Thyroid gland (tissue), 4 donors: ENCODE data around the gene CFP. TPM values are rescaled to one million over a fixed set of nuclear protein-coding genes. Genes with fewer than 3 reads are reported as not detected.
"Not testable (repeated sequence)": the region's sequence is repeated elsewhere in the genome, so short reads cannot be mapped to it uniquely, and the experiment has no call there.

Experiments
- DNase-seq, 2 donors: peaks; one replicate each; pipeline ENCODE4 v3.0.0-alpha.2; 2019
- H3K27ac ChIP-seq, 3 donors: fragments of 200-600 bp; sonication (generic); 1 replicate in 2 of 3; 2 replicates in 1 of 3; pipeline ENCODE4 v1.5.1; 2016 to 2019; ENCODE audit warnings: mild to moderate bottlenecking in 1 of 3, moderate library complexity in 1 of 3
- H3K27me3 ChIP-seq: fragments of 200-600 bp; sonication (generic); one replicate; pipeline ENCODE4 v1.5.1; 2019
- H3K36me3 ChIP-seq, 2 donors: fragments of 200-600 bp; sonication (generic); one replicate each; pipeline ENCODE4 v1.5.1; 2016 to 2019
- H3K4me1 ChIP-seq, 2 donors: fragments of 200-600 bp; sonication (generic); one replicate each; pipeline ENCODE4 v1.5.1; 2017 to 2019
- H3K4me3 ChIP-seq, 3 donors: fragments of 200-600 bp; sonication (generic); replicated peaks in 1 of 3; 1 replicate in 2 of 3; 2 replicates in 1 of 3; pipeline ENCODE4 v1.5.1; 2016; ENCODE audit warnings: mild to moderate bottlenecking in 1 of 3
- H3K9me3 ChIP-seq: fragments of 200-600 bp; sonication (generic); one replicate; pipeline ENCODE4 v1.5.1; 2017
- CTCF ChIP-seq, 6 experiments: fragments of 200-600 bp in 3 of 6; fragments of 450-650 bp in 3 of 6; sonication (generic) in 3 of 6; IDR thresholded peaks; one replicate each; pipeline ENCODE4 v1.5.1; 2016 to 2019; ENCODE audit warnings: antibody characterized with exemption in 6 of 6, mild to moderate bottlenecking in 2 of 6, inconsistent platforms in 1 of 6, moderate library complexity in 1 of 6
- POLR2A ChIP-seq, 2 donors: fragments of 450-650 bp; IDR thresholded peaks; one replicate each; pipeline ENCODE4 v1.6.1; 2017; ENCODE audit warnings: antibody characterized with exemption in 2 of 2, mild to moderate bottlenecking in 2 of 2, moderate library complexity in 1 of 2
- WGBS, 2 donors: methylation state at CpG; one replicate each; pipeline ENCODE4 v1.1.5; 2017; 5-methylcytosine and 5-hydroxymethylcytosine counted together
- intact Hi-C: fragments of 100-400 bp; cut with DNase I; formaldehyde crosslinking; loops from one replicate; pipeline ENCODE4 v1.15.1; 2023
- total RNA-seq, 4 donors: library from RNA; depleted of rRNA; stranded (reverse); fragments of >200 nt; gene quantifications; one replicate each; pipeline ENCODE4 v1.2.3, GENCODE V29; 2016

The CFP gene
- total RNA-seq, 4 donors from 2014 or later, result 1.3 to 2.3 (median 1.6) TPM

- Histone ChIP-seq H3K9me3 (no peaks in the 10 kb centered on the region), H3K27me3 (no peaks in the 10 kb centered on the region), H3K4me1 (no peaks in the 10 kb centered on the region), H3K36me3 (no peaks in the 10 kb centered on the region), H3K4me3 (no peak overlapping the region), H3K27ac (no peak overlapping the region)
- no peak for DNase-seq
- no peak for TF ChIP-seq POLR2A (IDR thresholded peaks at IDR 0.05)
- WGBS, 2 donors, result 81 to 85% methylated on average over 4 of the region's 4 CpGs
- intact Hi-C loops, result no loop called here
Measured at GRCh38 chrX:47610511-47610910, 19.2 kb downstream of the CFP start.

GRCh38 chrX:47608130-47608810, 21.5 kb downstream of the CFP start:
- H3K27me3 ChIP-seq, result no peaks in the 10 kb centered on the region
- TF ChIP-seq POLR2A (IDR thresholded peaks at IDR 0.05), result no peak
- TF ChIP-seq CTCF (IDR thresholded peaks at IDR 0.05), result no peak
- H3K4me1 ChIP-seq, result no peaks in the 10 kb centered on the region
- H3K4me3 ChIP-seq, result no peak overlapping the region
- H3K27ac ChIP-seq, result no peak overlapping the region
- intact Hi-C loops, result no loop called here
- 43 to 48% methylated on average over 9 of the region's 9 CpGs for WGBS, 2 donors
- H3K9me3 ChIP-seq, result no peaks in the 10 kb centered on the region
- no peaks in the 10 kb centered on the region for H3K36me3 ChIP-seq
- DNase-seq, result no peak

- TF ChIP-seq POLR2A (IDR thresholded peaks at IDR 0.05), result no peak
- no peak for TF ChIP-seq CTCF (IDR thresholded peaks at IDR 0.05)
- H3K4me3 ChIP-seq, result no peak overlapping the region
- intact Hi-C loops, result no loop called here
- no peaks in the 10 kb centered on the region for H3K36me3 ChIP-seq
- H3K27me3 ChIP-seq, result no peaks in the 10 kb centered on the region
- H3K9me3 ChIP-seq, result no peaks in the 10 kb centered on the region
- H3K27ac ChIP-seq, result no peak overlapping the region
- no peaks in the 10 kb centered on the region for H3K4me1 ChIP-seq
- DNase-seq, result no peak
Measured at GRCh38 chrX:47607091-47607490, 22.6 kb downstream of the CFP start.

- Histone ChIP-seq H3K9me3 (no peaks in the 10 kb centered on the region), H3K27me3 (no peaks in the 10 kb centered on the region), H3K4me3 (no peak overlapping the region), H3K36me3 (no peaks in the 10 kb centered on the region), H3K4me1 (no peaks in the 10 kb centered on the region), H3K27ac (no peak overlapping the region)
- TF ChIP-seq POLR2A (IDR thresholded peaks at IDR 0.05) (no peak), CTCF (IDR thresholded peaks at IDR 0.05) (no peak)
- intact Hi-C loops, result no loop called here
- 55 to 68% methylated on average over 6 to 8 of the region's 9 CpGs for WGBS, 2 donors
- no peak for DNase-seq
Measured at GRCh38 chrX:47605024-47605423, 24.7 kb downstream of the CFP start.

GRCh38 chrX:47603125-47603524, 26.6 kb downstream of the CFP start:
- H3K36me3 ChIP-seq, H3K27me3 ChIP-seq, H3K9me3 ChIP-seq, H3K27ac ChIP-seq, H3K4me1 ChIP-seq, DNase-seq, H3K4me3 ChIP-seq, intact Hi-C loops: not testable (repeated sequence)
- 89 to 96% methylated on average over 4 of the region's 4 CpGs for WGBS, 2 donors

- TF ChIP-seq POLR2A (IDR thresholded peaks at IDR 0.05) (no peak), CTCF (IDR thresholded peaks at IDR 0.05) (no peak)
- 91 to 95% methylated on average over 3 of the region's 3 CpGs for WGBS, 2 donors
- no peak for DNase-seq
- Histone ChIP-seq H3K27ac (no peak overlapping the region), H3K27me3 (no peaks in the 10 kb centered on the region), H3K36me3 (no peaks in the 10 kb centered on the region), H3K4me1 (no peaks in the 10 kb centered on the region), H3K9me3 (no peaks in the 10 kb centered on the region), H3K4me3 (no peak overlapping the region)
- intact Hi-C loops, result no loop called here
Measured at GRCh38 chrX:47597222-47597621, 32.5 kb downstream of the CFP start.
